K562 (cell line): ENCODE data around the gene MPST. TPM values are rescaled to one million over a fixed set of nuclear protein-coding genes. Genes with fewer than 3 reads are reported as not detected.

Experiments
- ATAC-seq: fragments of 200-7000 bp; cut with Tn5 transposase; 3 replicates; pipeline ENCODE4 v1.9.1; 2020; ENCODE audit warnings: moderate library complexity
- BruUV-seq: library from RNA; stranded (reverse); fragments of 400-500 nt; replicated peaks from 2 replicates; lab custom pipeline; 2021; lab: Mats Ljungman, UMichigan
- CTCF ChIA-PET: fragments of 300-600 bp; formaldehyde crosslinking; extraction: SDS; loops from one replicate; lab custom pipeline; 2021; ENCODE audit warnings: low intra/inter-chr PET ratio; lab: Yijun Ruan, JAX
- POLR2A ChIA-PET: fragments of 300-600, 350-650 bp; sonication (Branson Sonifier 250); formaldehyde crosslinking; extraction: SDS; loops from one replicate; lab custom pipeline; 2021; ENCODE audit warnings: antibody characterized with exemption, inconsistent platforms; lab: Yijun Ruan, JAX
- DNase-seq, 4 experiments: peaks; one replicate each; pipeline versions ENCODE4 v3.0.0 to v3.0.0-alpha.2; 2011 to 2018; ENCODE audit warnings: low spot score in 3 of 4, mixed read lengths in 3 of 4; ENCODE audit errors: extremely low read depth in 1 of 4
- FAIRE-seq: peaks from 2 replicates; lab custom pipeline; 2011; peaks lifted over from hg19 to GRCh38; lab: Jason Lieb, UNC
- H2AFZ ChIP-seq: 2 replicates; pipeline ENCODE4 v1.6.0; 2011; ENCODE audit warnings: low read depth, low read length, control low read depth, inconsistent platforms
- H3K27ac ChIP-seq: fragments of 200-600 bp; 3 replicates; pipeline ENCODE4 v1.8.0; 2011; ENCODE audit warnings: low read depth, mild to moderate bottlenecking, control low read depth, inconsistent platforms, low read length, moderate library complexity, mixed read lengths; ENCODE audit errors: extremely low read depth
- H3K27me3 ChIP-seq, 2 experiments: fragments of 300-600 bp in 1 of 2; 2 replicates in 1 of 2; 3 replicates in 1 of 2; pipeline versions ENCODE4 v1.6.0 to v1.8.0; 2011; ENCODE audit warnings: inconsistent platforms in 2 of 2, low read length in 2 of 2, mild to moderate bottlenecking in 1 of 2, mixed read lengths in 1 of 2, moderate library complexity in 1 of 2; ENCODE audit not compliant: control insufficient read depth in 2 of 2, insufficient read depth in 2 of 2
- H3K36me3 ChIP-seq: fragments of 300-600 bp; 3 replicates; pipeline ENCODE4 v1.8.0; 2011; ENCODE audit warnings: mild to moderate bottlenecking, low read length, inconsistent platforms; ENCODE audit not compliant: control insufficient read depth, insufficient read depth
- H3K4me1 ChIP-seq, 2 experiments: fragments of 200-600 bp in 1 of 2; replicated peaks in 1 of 2; 2 replicates in 1 of 2; 3 replicates in 1 of 2; pipeline versions ENCODE4 v1.5.1 to v1.8.0; 2011; ENCODE audit warnings: inconsistent platforms in 2 of 2, low read length in 2 of 2, mild to moderate bottlenecking in 1 of 2, mixed read lengths in 1 of 2, moderate library complexity in 1 of 2; ENCODE audit not compliant: control insufficient read depth in 2 of 2, insufficient read depth in 2 of 2
- H3K4me2 ChIP-seq: 2 replicates; pipeline ENCODE4 v1.6.1; 2011; ENCODE audit warnings: low read length, control low read depth, inconsistent platforms, mixed read lengths; ENCODE audit not compliant: insufficient read depth
- H3K4me3 ChIP-seq: fragments of 200-600 bp; sonication (generic), shearing (Covaris generic); 2 replicates; pipeline ENCODE4 v1.5.1; 2016; ENCODE audit warnings: control low read depth, inconsistent platforms
- H3K79me2 ChIP-seq: fragments of 200-600 bp; 3 replicates; pipeline ENCODE4 v1.8.0; 2011; ENCODE audit warnings: low read length, inconsistent platforms; ENCODE audit not compliant: control insufficient read depth, insufficient read depth
- H3K9ac ChIP-seq, 2 experiments: 2 replicates each; pipeline versions ENCODE4 v1.6.0 to v1.6.1; 2011; ENCODE audit warnings: low read depth in 2 of 2, low read length in 2 of 2, control low read depth in 1 of 2, inconsistent platforms in 1 of 2, mild to moderate bottlenecking in 1 of 2, mixed read lengths in 1 of 2; ENCODE audit not compliant: insufficient read depth in 1 of 2
- H3K9me1 ChIP-seq: one replicate; pipeline ENCODE4 v1.6.0; 2011; ENCODE audit warnings: inconsistent platforms, mild to moderate bottlenecking, low read length, moderate library complexity; ENCODE audit not compliant: control insufficient read depth, insufficient read depth
- H3K9me3 ChIP-seq: replicated peaks from 2 replicates; pipeline ENCODE4 v1.5.1; 2011; ENCODE audit warnings: low read depth, low read length, inconsistent platforms; ENCODE audit not compliant: control insufficient read depth, insufficient read depth
- H4K20me1 ChIP-seq: replicated peaks from 2 replicates; pipeline ENCODE4 v1.6.1; 2011; ENCODE audit warnings: low read length, inconsistent platforms, mixed read lengths; ENCODE audit not compliant: control insufficient read depth, insufficient read depth
- CTCF ChIP-seq, 3 experiments: IDR thresholded peaks in 2 of 3; conservative IDR thresholded peaks in 1 of 3; 2 replicates each; pipeline ENCODE4 v1.5.1; 2011 to 2012; ENCODE audit warnings: low read length in 3 of 3, mild to moderate bottlenecking in 3 of 3, control low read depth in 2 of 3, improper control_type of control experiment in 1 of 3, inconsistent platforms in 1 of 3, low read depth in 1 of 3, mixed read lengths in 1 of 3, moderate library complexity in 1 of 3; ENCODE audit not compliant: insufficient read depth in 2 of 3
- GABPB2 ChIP-seq: fragments of 250-450 bp; sonication (Bioruptor Pico); conservative IDR thresholded peaks from 2 replicates; pipeline ENCODE4 v1.5.1; 2021; ENCODE audit warnings: mild to moderate bottlenecking
- IRF9 ChIP-seq: fragments of 450-650 bp; IDR thresholded peaks from 2 replicates; pipeline ENCODE4 v1.6.1; 2016; ENCODE audit warnings: missing biosample characterization, missing genetic modification characterization
- MIER1 ChIP-seq: fragments of 450-650 bp; IDR thresholded peaks from 2 replicates; pipeline ENCODE4 v1.6.1; 2016; ENCODE audit warnings: antibody characterized with exemption, mild to moderate bottlenecking, low read depth
- POLR3A ChIP-seq: IDR thresholded peaks from 2 replicates; pipeline ENCODE4 v1.6.1; 2011; ENCODE audit warnings: borderline replicate concordance, mild to moderate bottlenecking, moderate library complexity; ENCODE audit not compliant: insufficient read length, insufficient read depth; ENCODE audit errors: extremely low read depth
- TAL1 ChIP-seq: fragments of 450-650 bp; IDR thresholded peaks from 2 replicates; pipeline ENCODE4 v1.6.1; 2016; ENCODE audit warnings: mild to moderate bottlenecking
- TARDBP ChIP-seq: fragments of 450-650 bp; IDR thresholded peaks from 2 replicates; pipeline ENCODE4 v1.6.1; 2016
- ZC3H8 ChIP-seq: fragments of 450-650 bp; IDR thresholded peaks from 2 replicates; pipeline ENCODE4 v1.6.1; 2017
- ZMIZ1 ChIP-seq, 2 experiments: fragments of 150-350 bp in 1 of 2; IDR thresholded peaks; 2 replicates each; pipeline ENCODE4 v1.6.1; 2012 to 2016; ENCODE audit warnings: low read depth in 2 of 2, low read length in 2 of 2, mild to moderate bottlenecking in 1 of 2, moderate library complexity in 1 of 2
- ZNF282 ChIP-seq: sonication (generic); formaldehyde crosslinking; IDR thresholded peaks from 2 replicates; pipeline ENCODE4 v1.8.1; 2023; ENCODE audit warnings: missing genetic modification reagents
- ZNF3 ChIP-seq: fragments of 250-450 bp; sonication (Bioruptor Pico); IDR thresholded peaks from 2 replicates; pipeline ENCODE4 v1.5.0; 2021; ENCODE audit warnings: mild to moderate bottlenecking, moderate library complexity
- ZNF395 ChIP-seq: fragments of 200-800 bp; sonication (Bioruptor generic); IDR thresholded peaks from 2 replicates; pipeline ENCODE4 v1.6.1; 2017; ENCODE audit warnings: missing genetic modification characterization, missing compliant biosample characterization
- whole genome bisulfite sequencing: fragments of 100-300 bp; shearing (Covaris generic); methylation state at CpG from one replicate; pipeline ENCODE4 v1.1.6; 2016; ENCODE audit warnings: low coverage, mixed read lengths; ENCODE audit not compliant: insufficient coverage; ENCODE audit errors: missing lambda C conversion rate; 5-methylcytosine and 5-hydroxymethylcytosine counted together
- in situ Hi-C: fragments of 300-500 bp; cut with MboI; formaldehyde crosslinking; loops from 4 replicates; pipeline ENCODE4 v1.15.0; 2018; ENCODE audit warnings: inconsistent platforms, mixed read lengths
- intact Hi-C: fragments of 100-400 bp; cut with micrococcal nuclease; formaldehyde crosslinking; loops from 2 replicates; pipeline ENCODE4 v1.14.2; 2022
- polyA plus RNA-seq, 8 experiments: library from polyadenylated mRNA; depleted of rRNA in 4 of 8; stranded (reverse) in 5 of 8; unstranded in 3 of 8; fragments of >200 nt; fragmentation: Nextera tagmentation in 2 of 8; fragmentation: Illumina TruSeq in 1 of 8; extraction: Ambion mirVana in 2 of 8; extraction: Trizol in 1 of 8; gene quantifications; 2 replicates each; pipeline versions ENCODE4 v1.2.1 to v1.2.3, GENCODE V29; 2011 to 2014; ENCODE audit warnings: inconsistent platforms in 1 of 8, missing spikeins in 1 of 8
- total RNA-seq, 7 experiments: library from RNA; depleted of rRNA in 6 of 7; stranded (reverse); fragments of >200 nt in 6 of 7; fragmentation: Illumina TruSeq in 2 of 7; extraction: Trizol in 2 of 7; gene quantifications; 2 replicates each; pipeline versions ENCODE4 v1.2.1 to v1.2.3, GENCODE V29; 2011 to 2021; ENCODE audit warnings: low replicate concordance in 1 of 7

The MPST gene
- total and polyA plus RNA-seq, 9 of the 15 experiments (the other 6 are each of a cell fraction or from before 2014, with no cell fraction given), result 0.65 to 104 (median 24.3) TPM

- TF ChIP-seq ZMIZ1 (IDR thresholded peaks at IDR 0.05; ENCODE audit: low read depth in 2 of 2, low read length in 2 of 2) (peak in 1 of 2 experiments; percentile 74; a peak in 2 of 4 replicates), ZNF282 (no peak), MIER1 (no peak)
Observed at GRCh38 chr22:37000676-37001534, 18.6 kb upstream of the MPST start (continued).

GRCh38 chr22:37001826-37002225 is 17.7 kb upstream of the MPST start:
- H3K9me1 ChIP-seq, result no peaks in the 10 kb centered on the region
- no peaks in the 10 kb centered on the region for H3K79me2 ChIP-seq
- POLR2A ChIA-PET, result no interaction called here
- H3K4me1 ChIP-seq, result peaks cover 2 to 8% of the 10 kb centered on the region in 2 experiments; a peak in 3 of 5 replicates
- in situ Hi-C loops, result no loop called here
- H3K9ac ChIP-seq, result no peak overlapping the region
- H3K27ac ChIP-seq, result no peak overlapping the region
- CTCF ChIA-PET, result no interaction called here
- no peak overlapping the region for H3K4me3 ChIP-seq
- H3K4me2 ChIP-seq, result no peak overlapping the region
- H2AFZ ChIP-seq, result no peak overlapping the region
- H3K9me3 ChIP-seq, result no peaks in the 10 kb centered on the region
- BruUV-seq, result no TSS peak
- H3K27me3 ChIP-seq, result peaks cover under 1 to 2% of the 10 kb centered on the region in 2 experiments; a peak in 1 of 5 replicates
- no peak for FAIRE-seq
- 25% methylated on average over 10 of the region's 12 CpGs for WGBS
- no peaks in the 10 kb centered on the region for H4K20me1 ChIP-seq
- DNase-seq, result no peak
- intact Hi-C loops, result no loop called here
- no peak for ATAC-seq
- no peaks in the 10 kb centered on the region for H3K36me3 ChIP-seq
- TF ChIP-seq TARDBP (no peak), CTCF (IDR thresholded peaks at IDR 0.05 in 2 of 3, conservative IDR thresholded peaks at IDR 0.05 in 1 of 3; ENCODE audit: insufficient read depth in 2 of 3, low read depth in 1 of 3, low read length in 3 of 3) (no peak), GABPB2 (no peak), POLR3A (no peak), ZC3H8 (no peak), IRF9 (no peak), TAL1 (no peak), ZNF3 (CRISPR knock-in tag) (no peak), ZNF395 (CRISPR knock-in tag) (no peak)
